ENCODE results near the gene MAP1LC3B.

MAP1LC3B gene

GRCh38 chr16:87391950-87392820 lies at the start of gene MAP1LC3B:
Gene MAP1LC3B, plus strand, starts transcription at chr16:87392336. Its CDS starts 92 bp downstream, at chr16:87392428.
- peak; percentile 80 for DNase-seq

GRCh38 chr16:87342504-87342903 lies 49.6 kb upstream of the MAP1LC3B start:
- DNase-seq, result no peak

- no peak for DNase-seq
Observed at GRCh38 chr16:87342978-87343752, 49.0 kb upstream of the MAP1LC3B start.

GRCh38 chr16:87343753-87344050 lies 48.4 kb upstream of the MAP1LC3B start:
- no peak for DNase-seq

- DNase-seq, result no peak
Observed at GRCh38 chr16:87344165-87344930, 47.8 kb upstream of the MAP1LC3B start.

- DNase-seq, result no peak
Observed at GRCh38 chr16:87344931-87345631, 47.1 kb upstream of the MAP1LC3B start.

GRCh38 chr16:87345726-87346424 lies 46.3 kb upstream of the MAP1LC3B start:
- no peak for DNase-seq

GRCh38 chr16:87346517-87347060 lies 45.5 kb upstream of the MAP1LC3B start:
- DNase-seq, result no peak

GRCh38 chr16:87347932-87348615 lies 44.1 kb upstream of the MAP1LC3B start:
- DNase-seq, result no peak

GRCh38 chr16:87348616-87349157 lies 43.4 kb upstream of the MAP1LC3B start:
- DNase-seq, result no peak

- DNase-seq, result no peak
Observed at GRCh38 chr16:87350031-87350430, 42.1 kb upstream of the MAP1LC3B start.

- no peak for DNase-seq
Observed at GRCh38 chr16:87350681-87351319, 41.3 kb upstream of the MAP1LC3B start.

GRCh38 chr16:87351320-87351698 lies 40.8 kb upstream of the MAP1LC3B start:
- DNase-seq, result no peak

GRCh38 chr16:87352818-87353217 lies 39.3 kb upstream of the MAP1LC3B start:
- no peak for DNase-seq

GRCh38 chr16:87353613-87354012 lies 38.5 kb upstream of the MAP1LC3B start:
- no peak for DNase-seq

GRCh38 chr16:87356491-87356853 lies 35.7 kb upstream of the MAP1LC3B start:
- DNase-seq, result no peak

- no peak for DNase-seq
Observed at GRCh38 chr16:87358250-87358649, 33.9 kb upstream of the MAP1LC3B start.

- DNase-seq, result no peak
Observed at GRCh38 chr16:87358696-87359095, 33.4 kb upstream of the MAP1LC3B start.

GRCh38 chr16:87359121-87359520 lies 33.0 kb upstream of the MAP1LC3B start:
- DNase-seq, result no peak

- DNase-seq, result no peak
Observed at GRCh38 chr16:87360862-87361610, 31.1 kb upstream of the MAP1LC3B start.
